CD14-positive monocyte (primary cell): ENCODE results near the gene PSMB11. TPM values are rescaled to one million over a fixed set of nuclear protein-coding genes. Genes with fewer than 3 reads are reported as not detected.

ENCODE experiments used
- DNase-seq, 3 donors: peaks; one replicate each; pipeline ENCODE4 v3.0.0-alpha.2; 2011 to 2022
- H2AFZ ChIP-seq: 2 replicates; pipeline ENCODE4 v1.6.0; 2012; ENCODE audit warnings: mild to moderate bottlenecking, low read depth, low read length, inconsistent platforms; ENCODE audit not compliant: insufficient read depth, poor library complexity, severe bottlenecking
- H3K27ac ChIP-seq, 2 donors: 1 replicate in 1 of 2; 2 replicates in 1 of 2; pipeline ENCODE4 v1.5.1; 2012 to 2013; ENCODE audit warnings: low read length in 2 of 2, control low read depth in 1 of 2, inconsistent platforms in 1 of 2, low read depth in 1 of 2, mild to moderate bottlenecking in 1 of 2
- H3K27me3 ChIP-seq, 2 donors: one replicate each; pipeline versions ENCODE4 v1.6.0 to v1.6.1; 2011 to 2013; ENCODE audit warnings: low read length in 2 of 2; ENCODE audit not compliant: control insufficient read depth in 2 of 2, insufficient read depth in 2 of 2
- H3K36me3 ChIP-seq, 2 donors: replicated peaks in 1 of 2; 1 replicate in 1 of 2; 2 replicates in 1 of 2; pipeline versions ENCODE4 v1.5.1 to v1.6.1; 2012 to 2013; ENCODE audit warnings: low read length in 2 of 2, control low read depth in 1 of 2, inconsistent platforms in 1 of 2, mild to moderate bottlenecking in 1 of 2; ENCODE audit not compliant: insufficient read depth in 2 of 2, control insufficient read depth in 1 of 2
- H3K4me1 ChIP-seq, 2 donors: 1 replicate in 1 of 2; 2 replicates in 1 of 2; pipeline versions ENCODE4 v1.5.1 to v1.6.1; 2012 to 2013; ENCODE audit warnings: low read length in 2 of 2, control low read depth in 1 of 2, inconsistent platforms in 1 of 2, mild to moderate bottlenecking in 1 of 2, moderate library complexity in 1 of 2; ENCODE audit not compliant: insufficient read depth in 2 of 2, control insufficient read depth in 1 of 2
- H3K4me2 ChIP-seq: replicated peaks from 2 replicates; pipeline ENCODE3; 2012; ENCODE audit warnings: low read length, moderate library complexity, mild to moderate bottlenecking; ENCODE audit not compliant: poor library complexity, severe bottlenecking; ENCODE audit errors: extremely low read depth
- H3K4me3 ChIP-seq, 3 experiments: fragments of 200-600 bp in 1 of 3; sonication (generic) in 1 of 3; replicated peaks in 1 of 3; 1 replicate in 2 of 3; 2 replicates in 1 of 3; pipeline ENCODE4 v1.5.1; 2011 to 2013; ENCODE audit warnings: low read length in 3 of 3, mild to moderate bottlenecking in 3 of 3, control low read depth in 2 of 3, low read depth in 2 of 3, inconsistent platforms in 1 of 3, moderate library complexity in 1 of 3
- H3K79me2 ChIP-seq: 2 replicates; pipeline ENCODE4 v1.6.0; 2012; ENCODE audit warnings: mild to moderate bottlenecking, control low read depth, inconsistent platforms, low read length, moderate library complexity; ENCODE audit not compliant: insufficient read depth
- H3K9ac ChIP-seq: 2 replicates; pipeline ENCODE4 v1.6.0; 2017; ENCODE audit warnings: low read length, mild to moderate bottlenecking; ENCODE audit not compliant: insufficient read depth, poor library complexity, severe bottlenecking
- H3K9me3 ChIP-seq, 2 donors: replicated peaks in 1 of 2; 1 replicate in 1 of 2; 2 replicates in 1 of 2; pipeline versions ENCODE4 v1.5.1 to v1.6.1; 2012 to 2013; ENCODE audit warnings: low read length in 2 of 2, control low read depth in 1 of 2; ENCODE audit not compliant: control insufficient read depth in 1 of 2, insufficient read depth in 1 of 2
- H4K20me1 ChIP-seq: 2 replicates; pipeline ENCODE4 v1.6.0; 2012; ENCODE audit warnings: mild to moderate bottlenecking, low read length, control low read depth, moderate library complexity; ENCODE audit not compliant: insufficient read depth
- H3K27ac Mint-ChIP-seq, 7 donors: one replicate each; pipeline ENCODE4 v1.8.0; 2020; ENCODE audit warnings: mild to moderate bottlenecking in 7 of 7, mixed read lengths in 7 of 7, moderate library complexity in 6 of 7, inconsistent platforms in 2 of 7
- H3K27me3 Mint-ChIP-seq, 3 donors: one replicate each; pipeline ENCODE4 v1.8.0; 2021 to 2022; ENCODE audit warnings: low read depth in 3 of 3, mild to moderate bottlenecking in 3 of 3, mixed read lengths in 3 of 3, moderate library complexity in 3 of 3, inconsistent platforms in 1 of 3
- H3K36me3 Mint-ChIP-seq, 2 donors: one replicate each; pipeline ENCODE4 v1.8.0; 2020; ENCODE audit warnings: mixed read lengths in 2 of 2, inconsistent platforms in 1 of 2, mild to moderate bottlenecking in 1 of 2
- H3K4me1 Mint-ChIP-seq: one replicate; pipeline ENCODE4 v1.8.0; 2020; ENCODE audit warnings: mild to moderate bottlenecking, mixed read lengths
- H3K4me3 Mint-ChIP-seq, 2 donors: one replicate each; pipeline ENCODE4 v1.8.0; 2020; ENCODE audit warnings: mild to moderate bottlenecking in 2 of 2, mixed read lengths in 2 of 2, moderate library complexity in 1 of 2
- H3K9me3 Mint-ChIP-seq, 7 donors: one replicate each; pipeline ENCODE4 v1.8.0; 2020 to 2022; ENCODE audit warnings: mixed read lengths in 7 of 7, mild to moderate bottlenecking in 6 of 7, moderate library complexity in 6 of 7, inconsistent platforms in 2 of 7
- WGBS: methylation state at CpG from one replicate; pipeline ENCODE4 v1.1.5; 2013; ENCODE audit warnings: missing lambda C conversion rate; ENCODE audit not compliant: insufficient coverage; 5-methylcytosine and 5-hydroxymethylcytosine counted together
- intact Hi-C, 2 donors: fragments of 100-400 bp; cut with micrococcal nuclease; formaldehyde crosslinking; loops; one replicate each; pipeline versions ENCODE4 v1.15.0 to v1.15.1; 2023
- polyA plus RNA-seq, 3 donors: library from polyadenylated mRNA; depleted of rRNA in 1 of 3; unstranded in 2 of 3; stranded (reverse) in 1 of 3; fragments of 300-500 nt in 2 of 3; fragments of >200 nt in 1 of 3; fragmentation: Illumina TruSeq in 2 of 3; gene quantifications; 1 replicate in 2 of 3; 2 replicates in 1 of 3; pipeline ENCODE4 v1.2.3, GENCODE V29; 2012 to 2021
- TF ChIP-seq, protein P1 (sequence below): fragments of 200-600 bp; IDR thresholded peaks from one replicate; pipeline ENCODE4 v1.8.0; 2022; ENCODE audit warnings: antibody characterized with exemption, mild to moderate bottlenecking

The PSMB11 gene
- polyA plus RNA-seq, 3 donors = not detected

DNA sequence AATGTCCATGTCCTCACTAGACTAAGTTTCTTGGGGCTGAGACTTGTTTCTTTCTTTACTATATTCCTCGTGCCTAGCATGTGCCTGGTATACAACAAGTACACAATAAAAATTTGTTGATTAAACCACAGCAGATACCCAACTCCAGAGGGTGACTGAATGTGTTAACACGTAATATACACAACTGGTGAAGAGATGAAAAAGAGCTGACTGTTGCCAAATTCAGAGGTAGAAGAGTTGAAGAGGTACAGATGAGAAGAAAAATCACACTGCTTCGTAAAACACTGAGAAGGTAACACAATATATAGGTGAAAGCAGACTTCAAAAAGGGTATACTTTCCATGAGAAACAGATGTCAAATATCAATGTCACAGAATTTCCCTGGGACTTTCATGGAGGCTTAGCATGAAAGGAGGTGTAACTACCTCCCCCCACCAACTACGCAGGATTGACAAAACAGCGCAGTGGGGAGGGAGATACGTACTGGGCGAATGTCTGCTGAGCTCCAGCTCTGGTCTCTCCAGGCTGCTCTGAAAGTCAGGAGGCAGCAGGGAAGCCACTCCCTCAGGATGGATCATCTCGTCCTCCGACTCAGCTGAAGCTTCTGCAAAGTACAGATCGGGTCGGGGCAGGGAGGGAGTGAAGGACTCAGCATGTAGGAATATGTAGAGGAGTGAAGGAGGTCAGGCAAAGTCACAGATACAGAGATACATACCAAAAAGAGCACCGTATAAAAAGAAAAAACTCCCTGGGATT is 47.7 kb downstream of the PSMB11 start:
- peaks cover 80 to 89% of the 10 kb centered on the region in 2 donors for H3K36me3 ChIP-seq
- H3K9me3 Mint-ChIP-seq = no peaks in the 10 kb centered on the region
- no peaks in the 10 kb centered on the region for H3K27me3 Mint-ChIP-seq
- peaks cover 91% of the 10 kb centered on the region for H3K79me2 ChIP-seq
- H2AFZ ChIP-seq = no peak overlapping the region
- H3K4me3 ChIP-seq = no peak overlapping the region
- 100% methylated on average over 3 of the region's 12 CpGs for WGBS
- no peaks in the 10 kb centered on the region for H3K27me3 ChIP-seq
- H3K4me1 Mint-ChIP-seq = peaks cover 11% of the 10 kb centered on the region
- H3K9me3 ChIP-seq = no peaks in the 10 kb centered on the region
- TF ChIP-seq, protein P1, sequence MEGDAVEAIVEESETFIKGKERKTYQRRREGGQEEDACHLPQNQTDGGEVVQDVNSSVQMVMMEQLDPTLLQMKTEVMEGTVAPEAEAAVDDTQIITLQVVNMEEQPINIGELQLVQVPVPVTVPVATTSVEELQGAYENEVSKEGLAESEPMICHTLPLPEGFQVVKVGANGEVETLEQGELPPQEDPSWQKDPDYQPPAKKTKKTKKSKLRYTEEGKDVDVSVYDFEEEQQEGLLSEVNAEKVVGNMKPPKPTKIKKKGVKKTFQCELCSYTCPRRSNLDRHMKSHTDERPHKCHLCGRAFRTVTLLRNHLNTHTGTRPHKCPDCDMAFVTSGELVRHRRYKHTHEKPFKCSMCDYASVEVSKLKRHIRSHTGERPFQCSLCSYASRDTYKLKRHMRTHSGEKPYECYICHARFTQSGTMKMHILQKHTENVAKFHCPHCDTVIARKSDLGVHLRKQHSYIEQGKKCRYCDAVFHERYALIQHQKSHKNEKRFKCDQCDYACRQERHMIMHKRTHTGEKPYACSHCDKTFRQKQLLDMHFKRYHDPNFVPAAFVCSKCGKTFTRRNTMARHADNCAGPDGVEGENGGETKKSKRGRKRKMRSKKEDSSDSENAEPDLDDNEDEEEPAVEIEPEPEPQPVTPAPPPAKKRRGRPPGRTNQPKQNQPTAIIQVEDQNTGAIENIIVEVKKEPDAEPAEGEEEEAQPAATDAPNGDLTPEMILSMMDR = no peak
- peaks cover 98% of the 10 kb centered on the region for H4K20me1 ChIP-seq
- no peak overlapping the region for H3K27ac ChIP-seq
- DNase-seq = no peak
- H3K4me1 ChIP-seq = peaks cover 16 to 33% of the 10 kb centered on the region in 2 donors
- peak overlapping the region in 2 of 7 donors; percentile 5 for H3K27ac Mint-ChIP-seq
- H3K4me3 Mint-ChIP-seq = no peak overlapping the region
- H3K36me3 Mint-ChIP-seq = peaks cover 68 to 76% of the 10 kb centered on the region in 2 donors
- H3K4me2 ChIP-seq = no peak overlapping the region
- no peak overlapping the region for H3K9ac ChIP-seq
- intact Hi-C loops = loop anchor here in 1 of 2 donors (10.0 kb wide), 1 partner anchor 195 kb away; the partner anchor contains the start of gene HOMEZ

DNA sequence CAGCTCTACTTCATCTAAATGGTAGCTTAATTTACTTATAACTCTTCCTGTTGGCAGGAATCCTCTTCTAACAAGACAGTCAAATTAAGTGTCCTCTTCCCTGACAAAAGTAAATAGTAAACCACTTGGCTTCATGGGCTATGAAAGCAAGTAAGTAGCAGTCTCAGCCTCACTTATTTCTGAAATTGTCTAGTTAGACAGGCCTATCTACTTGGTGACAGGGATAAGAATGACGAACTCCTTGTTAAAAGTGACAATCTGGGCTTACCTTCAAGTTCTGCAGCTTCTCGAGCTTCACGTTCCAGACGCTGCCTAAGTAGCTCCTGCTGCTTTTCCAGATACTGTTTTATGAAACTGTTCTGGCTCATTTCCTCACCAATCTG is 48.2 kb downstream of the PSMB11 start:
- no peak for DNase-seq
- H3K79me2 ChIP-seq = peaks cover 88% of the 10 kb centered on the region
- TF ChIP-seq, protein P1 = no peak
- intact Hi-C loops = loop anchor here in 1 of 2 donors (10.0 kb wide), 1 partner anchor 195 kb away; the partner anchor contains the start of gene HOMEZ
- H2AFZ ChIP-seq = no peak overlapping the region
- peaks cover 93% of the 10 kb centered on the region for H4K20me1 ChIP-seq
- Mint-ChIP-seq H3K36me3 (peaks cover 62 to 70% of the 10 kb centered on the region in 2 donors), H3K4me3 (no peak overlapping the region), H3K27me3 (no peaks in the 10 kb centered on the region), H3K4me1 (peaks cover 11% of the 10 kb centered on the region), H3K9me3 (no peaks in the 10 kb centered on the region), H3K27ac (peak overlapping the region in 1 of 7 donors; percentile 3)
- WGBS = 97% methylated on average over 4 of the region's 4 CpGs
- no peak overlapping the region for H3K9ac ChIP-seq
- peaks cover 76 to 84% of the 10 kb centered on the region in 2 donors for H3K36me3 ChIP-seq
- peaks cover 16 to 31% of the 10 kb centered on the region in 2 donors for H3K4me1 ChIP-seq
- H3K27ac ChIP-seq = no peak overlapping the region
- H3K4me3 ChIP-seq = no peak overlapping the region
- no peak overlapping the region for H3K4me2 ChIP-seq
- H3K27me3 ChIP-seq = no peaks in the 10 kb centered on the region
- H3K9me3 ChIP-seq = no peaks in the 10 kb centered on the region
